ENCODE measurements around the gene ZFP3.
"Not testable (repeated sequence)": the region's sequence is repeated elsewhere in the genome, so short reads cannot be mapped to it uniquely, and the experiment has no call there.

- not testable (repeated sequence) for TF ChIP-seq CTCF (IDR thresholded peaks at IDR 0.05); EHF (CRISPR knock-in tag; IDR thresholded peaks at IDR 0.05); KDM1A (IDR thresholded peaks at IDR 0.05; ENCODE audit: low read depth); REST (IDR thresholded peaks at IDR 0.05); CEBPB (IDR thresholded peaks at IDR 0.05); POLR2AphosphoS2 (conservative IDR thresholded peaks at IDR 0.05; ENCODE audit: low read length); RNF2 (IDR thresholded peaks at IDR 0.05; ENCODE audit: borderline replicate concordance, low read depth); EP300 (IDR thresholded peaks at IDR 0.05); SREBF2 (IDR thresholded peaks at IDR 0.05); JUNB (IDR thresholded peaks at IDR 0.05); GATA3 (IDR thresholded peaks at IDR 0.05; ENCODE audit: borderline replicate concordance); USF2 (IDR thresholded peaks at IDR 0.05); MAX (IDR thresholded peaks at IDR 0.05)
These were observed 54.4 kb downstream of the ZFP3 start for GRCh38 chr17:5132503-5133225.
